AG04449 (cell line): ENCODE results near the gene ITPR1.
"Not testable (repeated sequence)": the region's sequence is repeated elsewhere in the genome, so short reads cannot be mapped to it uniquely, and the experiment has no call there.

Source experiments
- CTCF ChIA-PET: fragments of 350-600 bp; formaldehyde crosslinking; extraction: SDS; loops from one replicate; lab custom pipeline; 2021; ENCODE audit warnings: antibody characterized with exemption; lab: Yijun Ruan, JAX
- POLR2A ChIA-PET: fragments of 400-600, 350-600 bp; formaldehyde crosslinking; extraction: SDS; loops from one replicate; lab custom pipeline; 2020; ENCODE audit warnings: antibody characterized with exemption, inconsistent platforms; lab: Yijun Ruan, JAX
- DNase-seq: peaks from one replicate; pipeline ENCODE4 v3.0.0-alpha.2; 2010; ENCODE audit warnings: low read depth, low spot score
- H3K4me3 ChIP-seq: 2 replicates; pipeline ENCODE4 v1.5.1; 2011; ENCODE audit warnings: low read depth, mild to moderate bottlenecking, control low read depth, low read length
- TF ChIP-seq, protein P1 (sequence below): IDR thresholded peaks from one replicate; pipeline ENCODE4 v1.5.1; 2011; ENCODE audit warnings: mild to moderate bottlenecking, moderate library complexity, low read length, control low read depth, inconsistent platforms; ENCODE audit not compliant: insufficient read depth; ENCODE audit errors: missing control alignments

Gene ITPR1

DNA sequence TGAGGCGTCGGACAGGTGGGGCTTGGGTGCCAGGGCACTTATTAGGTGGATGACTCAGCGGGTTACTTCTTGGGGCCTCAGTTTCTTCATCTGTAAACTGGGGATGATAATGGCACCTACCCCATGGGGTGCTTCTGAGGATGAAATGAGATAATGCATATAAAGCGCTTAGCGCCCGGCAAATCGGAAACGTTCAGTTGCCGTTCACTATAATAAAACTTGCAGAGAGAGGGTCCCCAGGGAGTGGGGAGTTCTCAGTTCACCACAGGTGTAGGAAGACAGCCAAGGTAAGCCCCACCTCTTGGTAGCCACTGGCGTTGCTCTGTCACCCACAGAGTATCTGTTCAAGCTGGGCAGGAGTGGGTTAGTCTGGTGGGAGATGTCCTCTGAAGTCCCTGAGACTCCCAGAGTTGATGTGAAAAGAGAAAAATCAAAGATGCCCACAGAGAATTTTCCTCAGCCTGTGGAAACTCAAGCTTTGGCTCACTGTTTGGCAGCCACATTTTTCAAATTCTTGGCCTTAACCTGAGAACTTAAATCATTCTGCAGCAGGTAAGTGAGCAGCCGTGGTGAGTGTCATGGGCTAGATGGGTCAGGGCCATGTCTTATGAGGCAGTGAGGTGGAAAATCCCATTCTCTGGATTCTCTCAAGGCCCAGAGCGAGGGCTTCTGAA is 264.6 kb downstream of the ITPR1 start:
- POLR2A ChIA-PET = no interaction called here
- TF ChIP-seq, protein P1, sequence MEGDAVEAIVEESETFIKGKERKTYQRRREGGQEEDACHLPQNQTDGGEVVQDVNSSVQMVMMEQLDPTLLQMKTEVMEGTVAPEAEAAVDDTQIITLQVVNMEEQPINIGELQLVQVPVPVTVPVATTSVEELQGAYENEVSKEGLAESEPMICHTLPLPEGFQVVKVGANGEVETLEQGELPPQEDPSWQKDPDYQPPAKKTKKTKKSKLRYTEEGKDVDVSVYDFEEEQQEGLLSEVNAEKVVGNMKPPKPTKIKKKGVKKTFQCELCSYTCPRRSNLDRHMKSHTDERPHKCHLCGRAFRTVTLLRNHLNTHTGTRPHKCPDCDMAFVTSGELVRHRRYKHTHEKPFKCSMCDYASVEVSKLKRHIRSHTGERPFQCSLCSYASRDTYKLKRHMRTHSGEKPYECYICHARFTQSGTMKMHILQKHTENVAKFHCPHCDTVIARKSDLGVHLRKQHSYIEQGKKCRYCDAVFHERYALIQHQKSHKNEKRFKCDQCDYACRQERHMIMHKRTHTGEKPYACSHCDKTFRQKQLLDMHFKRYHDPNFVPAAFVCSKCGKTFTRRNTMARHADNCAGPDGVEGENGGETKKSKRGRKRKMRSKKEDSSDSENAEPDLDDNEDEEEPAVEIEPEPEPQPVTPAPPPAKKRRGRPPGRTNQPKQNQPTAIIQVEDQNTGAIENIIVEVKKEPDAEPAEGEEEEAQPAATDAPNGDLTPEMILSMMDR = no peak
- no peak overlapping the region for H3K4me3 ChIP-seq
- DNase-seq = no peak
- CTCF ChIA-PET = no interaction called here

DNA sequence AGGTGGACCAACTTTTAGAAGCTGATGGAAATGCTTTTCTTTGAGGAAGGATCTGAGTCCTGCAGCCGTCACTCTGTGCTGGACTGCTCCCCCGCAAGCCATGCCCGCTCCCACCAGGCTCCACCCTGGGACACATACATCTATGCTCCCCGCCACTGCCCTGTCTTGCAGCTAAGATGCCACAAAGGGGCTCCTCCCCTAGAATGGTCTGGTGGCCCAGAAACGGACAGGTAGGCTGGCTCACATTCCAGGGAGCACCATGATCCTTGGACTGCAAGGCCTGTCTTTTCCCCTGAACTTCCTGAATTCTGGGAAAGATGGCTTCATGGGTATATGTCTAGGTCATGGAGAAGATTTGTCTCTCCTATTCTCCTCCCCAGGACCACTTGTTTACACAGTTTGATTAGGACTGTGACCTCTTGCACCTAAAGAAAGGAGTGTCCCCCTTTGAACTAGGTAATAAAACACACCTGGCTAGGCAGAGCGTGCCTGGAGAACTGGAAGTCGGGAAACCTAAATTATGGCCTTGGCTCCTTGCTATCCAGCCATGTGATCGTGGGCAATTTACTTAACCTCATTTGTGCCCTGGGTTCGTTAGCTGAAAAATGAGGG is 265.2 kb downstream of the ITPR1 start:
- TF ChIP-seq, protein P1 = no peak
- POLR2A ChIA-PET = no interaction called here
- no peak for DNase-seq
- CTCF ChIA-PET = no interaction called here
- no peak overlapping the region for H3K4me3 ChIP-seq

DNA sequence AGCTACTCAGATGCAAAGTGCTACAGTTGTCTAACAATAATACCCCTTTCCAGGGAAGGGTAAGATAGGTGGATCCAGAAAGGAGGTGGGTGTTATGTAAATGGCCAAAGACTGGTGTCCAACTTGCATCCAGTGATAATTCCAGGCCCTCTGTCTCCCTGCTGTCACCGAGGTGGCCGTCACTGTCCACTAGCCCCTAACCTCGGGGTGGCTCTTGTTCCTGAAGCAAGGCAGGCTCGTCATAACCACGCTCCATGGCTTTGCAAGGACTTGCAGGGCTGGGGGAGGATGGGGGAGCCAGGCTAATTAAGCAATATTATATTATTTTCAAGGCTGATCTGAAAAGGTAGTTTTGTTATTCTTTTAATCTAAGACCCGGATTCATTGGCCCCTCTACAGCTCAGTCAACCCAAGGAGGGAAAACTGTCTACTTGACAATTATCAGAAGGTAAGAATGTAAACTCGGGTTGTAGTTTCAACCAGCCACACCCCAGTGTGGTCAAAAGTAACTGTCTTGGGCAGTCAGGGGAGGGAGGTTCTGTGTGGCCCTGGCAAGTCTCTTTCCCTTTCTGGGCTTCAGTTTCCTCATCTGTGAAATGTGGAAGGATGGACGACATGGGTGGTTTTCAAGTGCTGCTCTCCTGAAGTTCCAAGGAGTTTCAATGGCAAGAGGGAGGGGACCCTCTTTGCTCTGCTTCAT is 266.0 kb downstream of the ITPR1 start:
- TF ChIP-seq, protein P1 = no peak
- DNase-seq = no peak
- no peak overlapping the region for H3K4me3 ChIP-seq
- ChIA-PET POLR2A (no interaction called here), CTCF (no interaction called here)

DNA sequence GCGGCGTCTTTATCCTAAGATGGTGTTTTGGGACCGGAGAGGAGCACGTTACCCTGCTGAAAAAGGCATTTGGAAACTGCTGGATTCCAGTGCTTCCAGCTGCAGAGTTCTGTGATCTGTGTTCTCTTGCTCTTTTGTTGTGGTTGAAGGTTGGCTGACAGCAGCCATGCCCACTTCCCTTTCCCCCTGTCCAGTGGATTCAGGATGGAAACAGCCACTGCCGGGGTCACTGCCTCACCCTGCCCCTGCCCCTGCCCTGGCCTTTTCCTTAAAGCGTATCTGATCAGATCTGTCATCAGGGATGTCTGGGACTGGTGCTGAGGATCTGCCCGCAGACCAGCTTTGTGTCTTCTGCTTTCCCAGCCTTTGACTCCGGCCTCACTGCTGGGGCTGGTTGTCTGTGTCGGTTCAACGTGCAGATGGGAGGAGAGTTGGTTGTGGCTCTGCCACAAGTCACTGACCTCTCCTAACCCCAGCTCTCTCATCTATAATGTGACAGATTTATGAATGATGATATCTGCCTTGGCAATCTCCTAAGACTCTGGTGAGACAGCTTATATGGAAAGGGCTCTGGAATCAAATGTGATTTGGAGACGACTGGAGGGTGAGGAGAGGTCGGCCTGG is 266.7 kb downstream of the ITPR1 start:
- TF ChIP-seq, protein P1 = no peak
- H3K4me3 ChIP-seq = no peak overlapping the region
- ChIA-PET CTCF (no interaction called here), POLR2A (no interaction called here)
- no peak for DNase-seq

DNA sequence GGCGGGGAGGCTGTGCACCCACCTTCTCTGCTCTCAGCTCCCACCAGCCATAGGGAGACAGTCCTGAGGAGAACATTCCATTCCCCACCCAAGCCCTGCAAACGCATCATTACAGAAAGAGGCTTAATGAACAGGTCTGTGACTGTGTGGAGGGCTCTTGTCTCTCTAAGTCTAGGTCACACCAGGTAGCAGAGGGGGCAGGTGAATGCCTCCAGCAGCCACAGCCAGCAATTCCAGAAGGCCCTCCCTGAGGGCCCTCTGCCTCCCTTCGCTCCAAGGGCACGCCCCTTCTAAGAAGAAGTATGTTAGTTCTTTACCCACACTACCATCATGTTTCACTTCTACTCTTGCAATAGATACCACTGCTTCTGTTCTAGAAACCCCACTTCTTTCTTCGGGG is 268.6 kb downstream of the ITPR1 start:
- TF ChIP-seq, protein P1 = no peak
- no peak for DNase-seq
- no peak overlapping the region for H3K4me3 ChIP-seq
- CTCF ChIA-PET = no interaction called here
- POLR2A ChIA-PET = no interaction called here

DNA sequence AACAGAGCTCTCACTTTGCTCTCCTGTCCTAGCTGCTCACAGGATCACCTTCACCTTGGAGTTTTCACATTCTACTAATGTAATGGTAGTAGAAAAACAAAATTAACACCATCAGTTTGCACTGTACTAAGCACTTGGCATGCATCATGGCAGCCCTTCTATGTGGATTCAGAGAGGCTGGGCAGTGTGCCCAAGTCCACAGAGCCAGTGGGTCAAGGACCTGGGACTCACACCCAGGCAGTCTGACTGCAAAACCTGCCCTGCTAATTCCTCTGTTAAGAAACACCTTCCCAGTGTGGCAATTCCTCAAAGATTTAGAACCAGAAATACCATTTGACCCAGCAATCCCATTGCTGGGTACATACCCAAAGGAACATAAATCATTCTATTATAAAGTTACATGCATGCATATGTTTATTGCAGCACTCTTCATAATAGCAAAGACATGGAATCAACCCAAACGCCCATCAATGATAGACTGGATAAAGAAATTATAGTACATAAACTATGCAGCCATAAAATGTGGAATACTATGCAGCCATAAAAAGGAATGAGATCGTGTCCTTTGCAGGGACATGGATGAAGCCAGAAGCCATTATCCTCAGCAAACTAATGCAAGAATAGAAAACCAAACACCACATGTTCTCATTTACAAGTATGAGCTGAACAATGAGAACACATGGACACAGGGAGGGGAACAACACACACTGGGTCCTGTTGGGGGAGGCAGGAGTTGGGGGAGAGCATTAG is 269.5 kb downstream of the ITPR1 start:
- CTCF ChIA-PET = interaction anchor here (1.3 kb wide), 1 partner anchor 10 kb away, joined by 3 read pairs; no protein-coding TSS in a partner anchor
- POLR2A ChIA-PET, H3K4me3 ChIP-seq, DNase-seq: not testable (repeated sequence)
